HG03025 (cell line): ENCODE results near the gene FBXO42.
"Not testable (repeated sequence)": the region's sequence is repeated elsewhere in the genome, so short reads cannot be mapped to it uniquely, and the experiment has no call there.

ENCODE experiments used
- ATAC-seq: cut with Tn5 transposase; IDR thresholded peaks from one replicate; pipeline ENCODE4 v1.9.1; 2021; ENCODE audit warnings: mild to moderate bottlenecking, moderate library complexity; ENCODE audit not compliant: unreplicated experiment, low FRiP score

FBXO42 gene

GRCh38 chr1:16267690-16268180 lies 84.5 kb downstream of the FBXO42 start:
- ATAC-seq: no peak

- ATAC-seq: no peak
These were observed 85.7 kb downstream of the FBXO42 start for GRCh38 chr1:16266411-16267118.

DNA sequence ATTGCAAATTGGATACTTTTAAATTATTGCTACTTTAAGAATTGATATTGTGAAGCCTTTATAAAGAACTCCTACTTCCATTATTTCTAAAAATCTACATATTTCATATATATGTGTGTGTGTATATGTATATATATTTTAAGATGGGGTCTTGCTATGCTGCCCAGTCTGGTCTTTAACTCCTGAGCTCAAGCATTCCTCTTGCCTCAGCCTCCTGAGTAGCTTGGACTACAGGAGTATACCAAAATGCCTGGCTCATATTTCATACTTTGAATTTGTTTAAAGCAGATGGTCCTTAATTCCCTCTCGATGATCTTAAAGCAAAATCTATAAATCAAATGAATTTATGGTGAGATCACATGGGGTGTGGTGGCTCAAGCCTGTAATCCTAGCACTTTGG lies 90.2 kb downstream of the FBXO42 start:
- no peak for ATAC-seq

DNA sequence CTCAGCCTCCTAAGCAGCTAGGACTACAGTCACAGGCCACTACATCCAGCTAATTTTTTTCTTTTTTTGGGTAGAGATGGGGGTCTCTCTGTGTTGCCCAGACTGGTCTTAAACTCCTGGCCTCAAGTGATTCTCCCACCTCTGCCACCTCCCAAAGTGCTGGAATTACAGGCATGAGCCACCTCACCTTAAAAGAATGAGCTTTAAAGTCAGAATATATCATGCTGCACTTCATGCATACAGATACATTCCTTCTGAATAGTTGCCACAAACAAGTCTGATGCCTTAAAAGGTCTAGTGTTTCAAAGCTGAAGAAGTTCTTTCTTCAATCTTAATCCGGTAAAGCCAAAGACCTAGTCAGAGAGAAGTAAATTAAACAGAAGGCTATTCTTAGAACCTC lies 91.5 kb downstream of the FBXO42 start:
- ATAC-seq: no peak

DNA sequence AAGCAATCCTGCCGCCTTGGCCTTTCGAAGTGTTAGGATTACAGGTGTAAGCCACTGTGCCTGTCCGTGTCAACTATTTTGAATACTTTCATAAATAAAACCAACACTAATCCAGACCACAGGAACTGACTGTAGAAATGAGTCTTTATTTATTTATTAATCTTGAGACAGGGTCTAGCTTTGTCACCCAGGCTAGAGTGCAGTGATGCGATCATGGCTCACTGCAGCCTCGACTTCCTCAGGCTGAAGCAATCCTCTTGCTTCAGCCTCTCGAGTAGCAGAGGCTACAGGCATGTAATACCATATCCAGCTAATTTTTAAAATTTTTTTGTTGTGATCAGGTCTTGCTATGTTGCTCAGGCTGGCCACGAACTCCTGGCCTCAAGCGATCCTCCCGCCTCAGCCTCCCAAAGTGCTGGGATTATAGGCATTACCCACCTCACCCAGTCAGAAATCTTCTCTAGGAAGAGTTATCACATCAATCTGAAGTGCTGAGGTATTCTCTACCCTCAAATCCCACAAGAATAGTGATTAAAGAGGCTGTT lies 93.6 kb downstream of the FBXO42 start:
- no peak for ATAC-seq

DNA sequence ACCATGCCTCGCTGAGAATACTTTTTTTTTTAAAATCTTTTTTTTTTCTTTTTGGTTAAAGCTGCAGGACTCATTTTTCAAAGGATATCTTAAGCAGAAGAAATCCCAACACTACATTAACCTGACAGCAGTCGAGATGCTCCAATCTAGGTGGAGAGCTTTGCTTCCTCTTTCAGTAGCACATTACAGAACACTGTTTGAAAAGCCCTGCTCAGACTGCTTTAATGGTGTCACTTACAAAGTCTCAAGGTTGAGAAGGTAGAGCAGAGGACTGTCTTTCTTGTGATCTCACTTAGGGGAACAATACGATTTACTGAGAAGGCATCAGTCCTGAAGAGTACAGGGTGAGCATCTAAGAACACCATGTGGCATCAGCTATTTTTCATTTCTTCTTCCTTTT lies 94.3 kb downstream of the FBXO42 start:
- no peak for ATAC-seq

- ATAC-seq: not testable (repeated sequence)
These were observed 94.7 kb downstream of the FBXO42 start for GRCh38 chr1:16257556-16257955.

- ATAC-seq: no peak
These were observed 95.8 kb downstream of the FBXO42 start for GRCh38 chr1:16256478-16256877.

DNA sequence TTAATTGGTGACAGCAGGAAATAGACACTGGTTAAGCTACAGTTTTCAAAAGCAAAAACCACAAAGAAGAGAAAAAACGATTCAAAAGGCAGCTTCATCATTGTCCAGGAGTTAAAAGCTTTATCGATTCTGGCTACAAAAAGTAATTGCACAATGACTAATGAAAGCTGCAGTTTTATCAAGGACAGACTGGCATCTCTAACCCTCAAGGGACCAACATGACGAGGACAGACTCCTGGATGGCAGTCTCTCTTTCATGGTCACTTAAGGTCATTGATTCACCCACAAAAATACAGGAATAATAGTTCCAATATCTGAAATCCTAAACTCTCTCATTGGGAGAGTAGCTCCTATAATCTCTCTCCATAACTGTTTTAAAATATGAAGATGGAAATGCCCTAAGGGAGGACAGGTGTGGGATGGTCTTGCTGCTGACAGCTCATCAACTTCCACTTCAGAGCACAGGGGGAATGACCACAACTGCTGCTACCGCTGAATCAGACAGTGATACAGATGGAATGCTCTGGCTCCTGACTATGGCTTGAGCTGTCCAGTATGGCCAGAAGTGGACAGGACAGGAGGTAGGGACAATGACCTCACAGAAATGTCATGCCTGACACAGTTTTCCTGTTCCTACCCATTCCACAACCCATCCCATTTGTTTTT lies 97.9 kb downstream of the FBXO42 start:
- no peak for ATAC-seq

GRCh38 chr1:16253332-16253922 lies 98.9 kb downstream of the FBXO42 start:
- no peak for ATAC-seq

GRCh38 chr1:16252912-16253311 lies 99.4 kb downstream of the FBXO42 start:
- ATAC-seq: no peak

DNA sequence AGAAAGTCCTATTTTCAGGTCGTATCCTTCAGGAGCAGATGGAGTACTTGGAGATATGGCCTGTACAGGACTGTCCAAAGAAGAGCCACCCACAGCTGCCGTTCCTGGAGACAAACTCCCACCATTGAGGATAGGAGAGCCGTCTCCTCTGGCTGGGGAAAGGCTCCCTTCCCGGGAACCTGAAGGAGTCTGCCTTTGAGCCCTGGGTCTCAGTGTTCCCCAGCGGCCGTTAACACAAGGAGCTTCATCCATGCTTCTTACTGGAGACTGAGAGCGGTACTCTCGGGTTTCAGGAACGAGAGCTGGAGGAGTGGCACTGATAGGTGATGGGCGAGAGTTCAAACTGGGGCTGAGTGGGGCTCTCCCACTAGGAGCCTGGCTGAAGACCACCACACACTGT lies 100.9 kb downstream of the FBXO42 start:
- no peak for ATAC-seq

DNA sequence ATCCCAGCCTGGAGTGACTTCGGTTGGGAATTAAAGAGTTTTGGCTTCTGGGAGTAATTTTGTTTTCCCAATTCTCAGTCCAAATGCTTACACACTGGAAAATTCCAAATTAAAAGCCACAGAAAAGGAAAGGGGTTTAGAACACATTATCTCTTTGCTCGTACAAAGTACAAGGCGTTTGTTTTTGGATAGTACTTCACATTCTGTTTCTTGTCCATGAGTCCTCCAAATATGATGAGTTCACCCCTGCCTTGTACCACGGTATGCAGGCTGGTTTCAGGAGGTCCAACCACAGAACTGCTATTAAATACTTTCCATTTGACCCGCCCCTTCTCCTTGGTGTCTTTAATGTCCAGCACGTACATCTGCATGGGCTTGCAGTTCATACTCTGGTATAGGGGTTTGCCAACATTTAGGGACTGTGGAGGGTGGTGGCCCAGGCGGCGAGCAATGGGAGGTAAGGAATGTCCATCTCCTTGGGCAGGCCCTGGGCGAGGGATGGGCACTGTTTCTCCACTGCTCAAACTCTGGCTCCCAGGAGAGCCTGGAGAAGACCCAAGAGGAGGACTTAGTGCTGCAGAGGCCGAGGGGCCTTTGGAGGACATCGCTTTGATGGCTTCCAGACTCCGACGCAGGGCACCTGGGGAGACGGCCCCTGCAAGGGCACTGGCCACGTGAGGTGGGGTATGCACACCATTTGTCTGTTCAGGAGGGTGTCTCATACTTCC lies 101.6 kb downstream of the FBXO42 start:
- ATAC-seq: no peak

GRCh38 chr1:16249596-16250241 lies 102.6 kb downstream of the FBXO42 start:
- no peak for ATAC-seq

DNA sequence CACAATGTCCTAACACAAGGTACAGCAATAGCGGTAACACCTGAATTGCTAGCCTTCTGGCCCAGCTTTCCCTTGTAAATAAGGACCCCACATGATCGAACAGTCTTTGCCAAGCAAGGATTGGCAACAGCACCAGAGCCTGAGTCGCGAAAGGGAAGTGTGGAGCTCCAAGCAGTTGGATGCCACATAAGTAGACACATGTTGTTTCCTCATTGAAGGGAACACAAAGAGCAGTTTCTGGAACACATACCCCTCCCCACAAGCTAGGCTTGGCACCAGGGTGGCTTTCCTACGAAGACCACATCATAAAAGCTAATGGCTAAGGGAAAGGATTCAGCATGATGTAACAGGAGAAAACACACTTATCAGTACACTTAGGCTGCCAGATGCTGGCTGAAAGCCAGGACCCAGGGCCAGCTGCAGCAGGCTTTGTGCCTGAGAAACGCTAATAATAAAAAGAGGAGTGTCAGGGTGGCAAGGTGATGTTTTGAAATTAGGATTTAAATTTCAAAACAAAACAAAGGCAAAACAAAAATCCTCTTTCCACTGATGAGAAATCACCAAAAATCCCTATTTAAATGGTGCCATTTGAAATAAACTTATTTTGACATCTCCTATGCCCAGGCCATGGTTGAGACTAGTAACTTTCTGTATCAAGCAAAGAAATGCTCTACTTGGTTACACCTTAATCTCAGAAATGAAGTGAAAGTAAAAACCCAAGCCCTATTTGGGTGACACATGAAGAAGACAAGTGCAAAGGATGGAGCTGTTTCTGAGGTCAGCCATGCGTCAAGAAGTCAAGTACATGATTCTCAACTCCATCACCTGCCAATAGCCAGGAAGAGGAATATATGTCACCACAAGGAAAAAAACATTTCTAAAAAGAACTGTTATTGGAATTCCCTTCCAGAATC lies 103.4 kb downstream of the FBXO42 start:
- ATAC-seq: no peak

DNA sequence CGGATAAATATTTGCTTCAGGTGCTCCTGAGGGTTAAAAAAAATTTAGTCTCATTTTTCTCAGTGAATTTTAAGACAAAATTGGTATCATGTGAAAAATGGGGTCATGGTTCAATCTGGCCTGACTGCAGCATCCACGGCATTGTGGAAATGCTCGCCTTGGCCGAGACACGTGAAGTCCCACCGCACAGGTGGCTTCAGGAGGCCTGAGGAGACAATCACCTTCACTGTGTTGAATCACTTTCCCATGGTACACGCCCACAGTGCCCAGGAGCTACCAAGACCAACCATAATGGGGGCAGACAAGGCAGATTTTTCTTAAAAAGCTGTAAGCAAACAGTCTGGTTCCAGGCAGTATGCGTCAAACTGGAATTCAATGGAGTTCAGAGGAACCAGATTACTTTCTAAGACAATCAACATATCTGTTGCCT lies 104.3 kb downstream of the FBXO42 start:
- ATAC-seq: no peak

- ATAC-seq: no peak
These were observed 104.8 kb downstream of the FBXO42 start for GRCh38 chr1:16247441-16247840.

DNA sequence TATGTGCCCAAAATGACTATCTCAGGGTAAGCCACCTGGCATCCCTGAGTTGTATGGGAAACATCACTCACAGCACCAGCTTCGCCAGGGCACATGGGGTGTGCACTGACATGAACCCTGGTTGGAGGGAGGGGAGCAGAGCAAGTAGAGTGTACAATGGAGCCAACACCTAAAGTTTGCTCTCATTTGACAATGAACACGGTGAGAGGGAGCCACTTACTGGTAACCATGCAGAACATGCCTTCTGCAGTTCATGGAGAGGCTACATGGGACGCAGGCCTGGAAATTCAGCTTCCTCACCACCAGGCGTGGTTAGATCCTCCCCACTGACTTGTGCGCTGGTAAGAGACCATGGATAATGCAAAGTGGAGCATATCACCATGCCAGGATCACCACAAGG lies 105.3 kb downstream of the FBXO42 start:
- no peak for ATAC-seq

DNA sequence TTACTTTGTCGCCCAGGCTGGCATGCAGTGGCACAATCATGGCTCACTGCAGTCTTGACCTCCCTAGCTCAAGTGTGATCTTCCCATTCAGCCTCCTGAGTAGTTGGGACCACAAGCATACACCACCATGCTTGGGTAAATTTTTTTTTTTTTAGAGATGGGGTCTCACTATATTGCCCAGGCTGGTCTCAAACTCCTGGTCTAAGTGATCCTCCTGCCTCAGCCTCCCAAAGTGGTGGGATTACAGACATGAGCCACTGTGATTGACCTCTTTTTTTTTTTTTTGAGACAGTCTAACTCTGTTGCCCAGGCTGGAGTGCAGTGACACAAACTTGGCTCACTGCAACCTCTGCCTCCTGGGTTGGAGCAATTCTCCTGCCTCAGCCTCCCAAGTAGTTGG lies 106.0 kb downstream of the FBXO42 start:
- not testable (repeated sequence) for ATAC-seq
